Measurements from ENCODE around the gene PFKM.
A peak's percentile ranks its signal among the peaks of the same experiment; 100 is the strongest.
"Not testable (repeated sequence)": the region's sequence is repeated elsewhere in the genome, so short reads cannot be mapped to it uniquely, and the experiment has no call there.

PFKM gene

GRCh38 chr12:48115957-48116356, 3.2 kb upstream of the PFKM start:
- DNase-seq = no peak

GRCh38 chr12:48118284-48118871, 786 bp upstream of the PFKM start:
- DNase-seq = no peak

- no peak for DNase-seq
Measured at GRCh38 chr12:48119834-48120195, 651 bp downstream of the PFKM start.

- no peak for DNase-seq
Measured at GRCh38 chr12:48121522-48121921, 2.4 kb downstream of the PFKM start.

- no peak for DNase-seq
Measured at GRCh38 chr12:48122065-48122834, 3.1 kb downstream of the PFKM start.

- no peak for DNase-seq
Measured at GRCh38 chr12:48123169-48123568, 4.0 kb downstream of the PFKM start.

GRCh38 chr12:48125542-48125941, 6.4 kb downstream of the PFKM start:
- DNase-seq = not testable (repeated sequence)

GRCh38 chr12:48125985-48126384, 6.8 kb downstream of the PFKM start:
- no peak for DNase-seq

- no peak for DNase-seq
Measured at GRCh38 chr12:48126953-48127630, 7.9 kb downstream of the PFKM start.

- no peak for DNase-seq
Measured at GRCh38 chr12:48128800-48129199, 9.6 kb downstream of the PFKM start.

- no peak for DNase-seq
Measured at GRCh38 chr12:48129376-48129775, 10.2 kb downstream of the PFKM start.

- no peak for DNase-seq
Measured at GRCh38 chr12:48131517-48131916, 12.4 kb downstream of the PFKM start.

- no peak for DNase-seq
Measured at GRCh38 chr12:48132826-48133225, 13.7 kb downstream of the PFKM start.

GRCh38 chr12:48135027-48135426, 15.9 kb downstream of the PFKM start:
- no peak for DNase-seq

- no peak for DNase-seq
Measured at GRCh38 chr12:48142818-48143674, 23.9 kb downstream of the PFKM start.

GRCh38 chr12:48143898-48144297, 24.7 kb downstream of the PFKM start:
- no peak for DNase-seq

- DNase-seq = no peak
Measured at GRCh38 chr12:48145981-48146380, 26.8 kb downstream of the PFKM start.

- DNase-seq = no peak
Measured at GRCh38 chr12:48151103-48151771, 32.1 kb downstream of the PFKM start.

GRCh38 chr12:48155786-48156185, 36.6 kb downstream of the PFKM start:
- not testable (repeated sequence) for DNase-seq

GRCh38 chr12:48156652-48157017, 37.5 kb downstream of the PFKM start:
- DNase-seq = peak; percentile 50

GRCh38 chr12:48157018-48157888, 38.1 kb downstream of the PFKM start, which contains the start of gene ASB8:
Gene ASB8, minus strand, starts transcription at chr12:48157515. Its CDS starts 4,019 bp downstream, at chr12:48153496.
- DNase-seq = peak; percentile 98

Data from right forelimb (tissue), 1 donor.